ENCODE measurements around the gene TMPRSS5.
"Not testable (repeated sequence)": the region's sequence is repeated elsewhere in the genome, so short reads cannot be mapped to it uniquely, and the experiment has no call there.

TMPRSS5 gene

GRCh38 chr11:113705871-113706655 is at the start of gene TMPRSS5:
TSS of gene TMPRSS5 (minus strand) at chr11:113706308. CDS start at chr11:113706224, 84 bp downstream.
- DNase-seq (ENCODE audit: low read depth): no peak

GRCh38 chr11:113752932-113753331 is 46.8 kb upstream of the TMPRSS5 start:
- no peak for DNase-seq (ENCODE audit: low read depth)

GRCh38 chr11:113736323-113736722 is 30.2 kb upstream of the TMPRSS5 start:
- no peak for DNase-seq (ENCODE audit: low read depth)

GRCh38 chr11:113732092-113732491 is 26.0 kb upstream of the TMPRSS5 start:
- DNase-seq (ENCODE audit: low read depth): no peak

- DNase-seq (ENCODE audit: low read depth): no peak
Observed at GRCh38 chr11:113730887-113731726, 25.0 kb upstream of the TMPRSS5 start.

- DNase-seq (ENCODE audit: low read depth): no peak
Observed at GRCh38 chr11:113729456-113729855, 23.3 kb upstream of the TMPRSS5 start.

- DNase-seq (ENCODE audit: low read depth): no peak
Observed at GRCh38 chr11:113728814-113729213, 22.7 kb upstream of the TMPRSS5 start.

GRCh38 chr11:113725913-113726312 is 19.8 kb upstream of the TMPRSS5 start:
- no peak for DNase-seq (ENCODE audit: low read depth)

GRCh38 chr11:113725407-113725806 is 19.3 kb upstream of the TMPRSS5 start:
- no peak for DNase-seq (ENCODE audit: low read depth)

GRCh38 chr11:113724778-113725177 is 18.7 kb upstream of the TMPRSS5 start:
- no peak for DNase-seq (ENCODE audit: low read depth)

- no peak for DNase-seq (ENCODE audit: low read depth)
Observed at GRCh38 chr11:113723787-113724186, 17.7 kb upstream of the TMPRSS5 start.

- DNase-seq (ENCODE audit: low read depth): no peak
Observed at GRCh38 chr11:113722934-113723333, 16.8 kb upstream of the TMPRSS5 start.

- no peak for DNase-seq (ENCODE audit: low read depth)
Observed at GRCh38 chr11:113722221-113722620, 16.1 kb upstream of the TMPRSS5 start.

GRCh38 chr11:113721462-113722066 is 15.5 kb upstream of the TMPRSS5 start:
- DNase-seq (ENCODE audit: low read depth): no peak

- DNase-seq (ENCODE audit: low read depth): not testable (repeated sequence)
Observed at GRCh38 chr11:113720478-113720877, 14.4 kb upstream of the TMPRSS5 start.

- no peak for DNase-seq (ENCODE audit: low read depth)
Observed at GRCh38 chr11:113715882-113716625, 9.9 kb upstream of the TMPRSS5 start.

- no peak for DNase-seq (ENCODE audit: low read depth)
Observed at GRCh38 chr11:113715273-113715672, 9.2 kb upstream of the TMPRSS5 start.

- no peak for DNase-seq (ENCODE audit: low read depth)
Observed at GRCh38 chr11:113710989-113711388, 4.9 kb upstream of the TMPRSS5 start.

- DNase-seq (ENCODE audit: low read depth): not testable (repeated sequence)
Observed at GRCh38 chr11:113703551-113703950, 2.6 kb downstream of the TMPRSS5 start.

- no peak for DNase-seq (ENCODE audit: low read depth)
Observed at GRCh38 chr11:113701491-113701890, 4.6 kb downstream of the TMPRSS5 start.

GRCh38 chr11:113698515-113698914 is 7.6 kb downstream of the TMPRSS5 start:
- no peak for DNase-seq (ENCODE audit: low read depth)
